ENCODE data around the gene RIMKLA.
A peak's percentile ranks its signal among the peaks of the same experiment; 100 is the strongest.

GRCh38 chr1:42456754-42457089, 76.1 kb downstream of the RIMKLA start:
- TF ChIP-seq POLR2AphosphoS5 (IDR thresholded peaks at IDR 0.05; ENCODE audit: low read depth, low read length) (no peak; the same call in 1 of the 2 replicates), POLR2A (IDR thresholded peaks at IDR 0.05; ENCODE audit: low read depth, low read length) (peak; percentile 53; the same call in 1 of the 2 replicates), SPI1 (IDR thresholded peaks at IDR 0.05; ENCODE audit: low read depth, low read length) (peak; percentile 69), TAF1 (IDR thresholded peaks at IDR 0.05; ENCODE audit: low read depth, low read length) (no peak; the same call in 1 of the 2 replicates), PAX5 (IDR thresholded peaks at IDR 0.05; ENCODE audit: insufficient read depth, low read length, severe bottlenecking) (no peak), POU2F2 (IDR thresholded peaks at IDR 0.05; ENCODE audit: low read depth, low read length) (no peak; the same call in 1 of the 2 replicates)
